Stomach (tissue), 9 donors: ENCODE data around the gene EMX1. TPM values are rescaled to one million over a fixed set of nuclear protein-coding genes. Genes with fewer than 3 reads are reported as not detected.
A peak's percentile ranks its signal among the peaks of the same experiment; 100 is the strongest.

Experiments used
- DNase-seq, 2 donors: peaks; one replicate each; pipeline versions ENCODE4 v3.0.0 to v3.0.0-alpha.2; 2013 to 2019
- H3K27ac ChIP-seq, 5 donors: fragments of 200-600 bp in 4 of 5; sonication (generic) in 4 of 5; one replicate each; pipeline ENCODE4 v1.5.1; 2013 to 2019; ENCODE audit warnings: mild to moderate bottlenecking in 1 of 5, moderate library complexity in 1 of 5
- H3K27me3 ChIP-seq, 3 donors: fragments of 200-600 bp; sonication (generic); one replicate each; pipeline ENCODE4 v1.5.1; 2017 to 2019; ENCODE audit warnings: mixed run types in 1 of 3
- H3K36me3 ChIP-seq, 4 donors: fragments of 200-600 bp; sonication (generic); 1 replicate in 3 of 4; 2 replicates in 1 of 4; pipeline ENCODE4 v1.5.1; 2016 to 2019
- H3K4me1 ChIP-seq, 4 donors: fragments of 200-600 bp; sonication (generic); one replicate each; pipeline ENCODE4 v1.5.1; 2016 to 2019
- H3K4me3 ChIP-seq, 4 donors: fragments of 200-600 bp; sonication (generic) in 3 of 4; one replicate each; pipeline ENCODE4 v1.5.1; 2016 to 2019; ENCODE audit warnings: mild to moderate bottlenecking in 1 of 4
- H3K9me3 ChIP-seq, 4 donors: fragments of 200-600 bp; sonication (generic); one replicate each; pipeline ENCODE4 v1.5.1; 2016 to 2019
- EP300 ChIP-seq: sonication (generic); formaldehyde crosslinking; IDR thresholded peaks from one replicate; pipeline ENCODE4 v1.6.1; 2017; ENCODE audit warnings: antibody characterized with exemption
- POLR2A ChIP-seq, 4 donors: fragments of 450-650 bp; IDR thresholded peaks; one replicate each; pipeline ENCODE4 v1.6.1; 2016; ENCODE audit warnings: antibody characterized with exemption in 4 of 4, control low read depth in 2 of 4, mild to moderate bottlenecking in 1 of 4, moderate library complexity in 1 of 4
- POLR2AphosphoS5 ChIP-seq, 3 donors: sonication (generic); formaldehyde crosslinking; IDR thresholded peaks; one replicate each; pipeline ENCODE4 v1.6.1; 2016; ENCODE audit warnings: antibody characterized with exemption in 3 of 3
- WGBS, 5 donors: extraction: QIAGEN DNeasy Blood & Tissue Kit in 3 of 5; methylation state at CpG; one replicate each; pipeline versions ENCODE4 v1.1.5 to v1.1.7; 2013 to 2018; 5-methylcytosine and 5-hydroxymethylcytosine counted together
- intact Hi-C: fragments of 100-400 bp; cut with DNase I; formaldehyde crosslinking; loops from one replicate; pipeline ENCODE4 v1.15.1; 2023; ENCODE audit warnings: low total_unique reads
- polyA plus RNA-seq, 3 donors: library from polyadenylated mRNA; stranded (reverse); fragments of 200-250 nt; gene quantifications; one replicate each; pipeline ENCODE4 v1.2.3, GENCODE V29; 2013
- total RNA-seq, 5 donors: library from RNA; depleted of rRNA; stranded (reverse); fragments of >200 nt; gene quantifications; one replicate each; pipeline versions ENCODE4 v1.1.0 to v1.2.3, GENCODE V29; 2014 to 2016
- TF ChIP-seq, protein P1 (sequence below), 7 experiments: fragments of 450-650 bp in 4 of 7; fragments of 200-600 bp in 3 of 7; sonication (generic) in 3 of 7; IDR thresholded peaks; one replicate each; pipeline ENCODE4 v1.5.1; 2016 to 2019; ENCODE audit warnings: antibody characterized with exemption in 7 of 7, control low read depth in 2 of 7, mild to moderate bottlenecking in 1 of 7
- donor health status: healthy with polysubstance abuse.
- donor health status: Bipolar disorder and iron deficiency.
- donor health status: healthy.

The EMX1 gene
- total and polyA plus RNA-seq, 8 donors: 0.18 to 32.1 (median 0.62) TPM; not detected in 5

DNA sequence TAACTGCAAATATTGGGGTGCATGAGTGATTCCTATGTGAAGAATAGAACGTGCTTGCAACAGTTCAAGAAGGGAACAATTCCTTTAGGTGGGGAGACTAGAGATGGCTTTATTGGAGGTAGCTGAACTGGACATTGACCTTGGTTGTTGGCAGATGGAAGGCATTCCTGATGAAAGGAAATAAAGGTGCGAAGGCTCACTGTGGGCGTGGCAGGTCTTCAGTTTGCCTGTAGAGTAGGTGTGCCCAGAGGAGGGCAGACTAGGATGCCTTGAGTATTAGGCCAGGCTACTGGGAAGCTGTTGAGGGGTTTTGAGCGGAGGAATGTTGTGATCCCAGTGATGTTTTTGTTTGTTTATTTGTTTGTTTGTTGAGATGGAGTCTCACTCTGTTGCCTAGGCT, 27.3 kb upstream of the EMX1 start:
- no peak for DNase-seq
- Histone ChIP-seq H3K36me3 (peaks cover 9 to 37% (median 24%) of the 10 kb centered on the region in 4 donors), H3K9me3 (no peaks in the 10 kb centered on the region), H3K4me1 (peaks cover 14 to 47% (median 40%) of the 10 kb centered on the region in 4 donors), H3K27ac (no peak overlapping the region), H3K27me3 (peaks cover 4 to 21% (median 11%) of the 10 kb centered on the region in 3 donors), H3K4me3 (no peak overlapping the region)
- intact Hi-C loops: loop anchor here (10.0 kb wide), 1 partner anchor 285 kb away; no protein-coding TSS in a partner anchor
- 72 to 86% (median 79%) methylated on average over 4 of the region's 4 CpGs for WGBS, 5 donors
- no peak for TF ChIP-seq EP300
- TF ChIP-seq, protein P1, sequence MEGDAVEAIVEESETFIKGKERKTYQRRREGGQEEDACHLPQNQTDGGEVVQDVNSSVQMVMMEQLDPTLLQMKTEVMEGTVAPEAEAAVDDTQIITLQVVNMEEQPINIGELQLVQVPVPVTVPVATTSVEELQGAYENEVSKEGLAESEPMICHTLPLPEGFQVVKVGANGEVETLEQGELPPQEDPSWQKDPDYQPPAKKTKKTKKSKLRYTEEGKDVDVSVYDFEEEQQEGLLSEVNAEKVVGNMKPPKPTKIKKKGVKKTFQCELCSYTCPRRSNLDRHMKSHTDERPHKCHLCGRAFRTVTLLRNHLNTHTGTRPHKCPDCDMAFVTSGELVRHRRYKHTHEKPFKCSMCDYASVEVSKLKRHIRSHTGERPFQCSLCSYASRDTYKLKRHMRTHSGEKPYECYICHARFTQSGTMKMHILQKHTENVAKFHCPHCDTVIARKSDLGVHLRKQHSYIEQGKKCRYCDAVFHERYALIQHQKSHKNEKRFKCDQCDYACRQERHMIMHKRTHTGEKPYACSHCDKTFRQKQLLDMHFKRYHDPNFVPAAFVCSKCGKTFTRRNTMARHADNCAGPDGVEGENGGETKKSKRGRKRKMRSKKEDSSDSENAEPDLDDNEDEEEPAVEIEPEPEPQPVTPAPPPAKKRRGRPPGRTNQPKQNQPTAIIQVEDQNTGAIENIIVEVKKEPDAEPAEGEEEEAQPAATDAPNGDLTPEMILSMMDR (IDR thresholded peaks at IDR 0.05): no peak
- no peak for TF ChIP-seq POLR2AphosphoS5 (IDR thresholded peaks at IDR 0.05)
- TF ChIP-seq POLR2A (IDR thresholded peaks at IDR 0.05): no peak

DNA sequence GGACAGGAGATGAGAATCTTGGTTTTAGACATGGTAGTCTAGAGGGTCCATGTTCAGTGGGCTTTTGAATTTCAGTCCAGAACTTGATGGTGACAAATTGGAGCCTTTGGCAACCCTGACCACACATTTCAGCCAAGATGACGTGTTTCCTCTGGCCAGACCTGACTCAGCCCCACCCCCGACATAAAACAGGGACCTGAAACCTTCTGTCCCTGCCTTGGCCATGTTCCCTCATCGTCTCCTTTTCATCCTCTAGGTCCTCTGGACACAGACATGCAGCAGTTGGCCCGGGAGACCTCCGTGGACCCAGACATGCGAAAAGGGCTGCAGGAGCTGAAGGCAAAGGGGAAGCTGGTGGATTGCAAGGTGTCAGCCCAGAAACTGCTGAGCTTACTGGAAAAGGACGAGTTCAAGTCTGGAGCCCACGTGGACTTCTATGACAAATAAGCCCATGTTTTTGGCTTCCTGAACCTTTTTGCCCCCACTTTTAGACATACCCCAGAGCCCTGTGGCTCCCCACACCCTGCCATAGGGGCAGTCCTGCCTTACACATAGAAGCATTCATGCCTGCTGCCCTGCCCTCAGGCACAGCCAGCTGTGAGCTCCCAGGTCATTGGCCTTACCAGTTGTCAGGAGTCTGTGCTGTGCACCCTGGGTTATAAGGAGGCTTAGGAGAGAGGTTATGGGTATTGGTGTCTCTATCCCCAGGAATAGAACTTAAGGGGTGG, 26.1 kb upstream of the EMX1 start:
- Histone ChIP-seq H3K9me3 (no peaks in the 10 kb centered on the region), H3K27me3 (peaks cover 4 to 34% (median 20%) of the 10 kb centered on the region in 3 donors), H3K4me1 (peaks cover 14 to 54% (median 52%) of the 10 kb centered on the region in 4 donors), H3K27ac (no peak overlapping the region), H3K36me3 (peaks cover 9 to 37% (median 24%) of the 10 kb centered on the region in 4 donors), H3K4me3 (no peak overlapping the region)
- intact Hi-C loops: loop anchor here (10.0 kb wide), 1 partner anchor 284 kb away; no protein-coding TSS in a partner anchor
- TF ChIP-seq POLR2A (IDR thresholded peaks at IDR 0.05) (no peak), EP300 (no peak), POLR2AphosphoS5 (IDR thresholded peaks at IDR 0.05) (no peak)
- TF ChIP-seq, protein P1 (IDR thresholded peaks at IDR 0.05): no peak
- no peak for DNase-seq
- WGBS, 5 donors: 74 to 83% (median 80%) methylated on average over 8 of the region's 8 CpGs

GRCh38 chr2:72892506-72893173, 24.7 kb upstream of the EMX1 start:
- no peak overlapping the region for H3K4me3 ChIP-seq
- H3K27me3 ChIP-seq: peaks cover 4 to 30% (median 20%) of the 10 kb centered on the region in 3 donors
- peak; percentile 80 to 91 for DNase-seq
- intact Hi-C loops: loop anchor here (10.0 kb wide), 1 partner anchor 282 kb away; no protein-coding TSS in a partner anchor
- H3K36me3 ChIP-seq: peaks cover 9 to 37% (median 24%) of the 10 kb centered on the region in 4 donors
- peaks cover 8 to 48% (median 45%) of the 10 kb centered on the region in 4 donors for H3K4me1 ChIP-seq
- no peaks in the 10 kb centered on the region for H3K9me3 ChIP-seq
- TF ChIP-seq EP300 (no peak), POLR2AphosphoS5 (IDR thresholded peaks at IDR 0.05) (peak in 1 of 3 donors; percentile 49), POLR2A (IDR thresholded peaks at IDR 0.05) (no peak)
- TF ChIP-seq, protein P1 (IDR thresholded peaks at IDR 0.05): peak in 5 of 7 experiments; percentile 56 to 74 (median 73)
- WGBS, 5 donors: 4 to 8% (median 6%) methylated on average over 10 to 11 of the region's 11 CpGs
- no peak overlapping the region for H3K27ac ChIP-seq

- peak in 1 of 2 donors; percentile 81 for DNase-seq
- no peak overlapping the region for H3K27ac ChIP-seq
- WGBS, 5 donors: 31 to 76% (median 50%) methylated on average over 9 to 15 of the region's 15 CpGs
- H3K4me1 ChIP-seq: peaks cover 0 to 38% (median 34%) of the 10 kb centered on the region in 4 donors
- H3K4me3 ChIP-seq: no peak overlapping the region
- TF ChIP-seq, protein P1 (IDR thresholded peaks at IDR 0.05): peak in 5 of 7 experiments; percentile 33 to 40 (median 39)
- no peak for TF ChIP-seq POLR2A (IDR thresholded peaks at IDR 0.05)
- no peaks in the 10 kb centered on the region for H3K9me3 ChIP-seq
- H3K36me3 ChIP-seq: peaks cover 9 to 35% (median 24%) of the 10 kb centered on the region in 4 donors
- intact Hi-C loops: loop anchor here (10.0 kb wide), 1 partner anchor 281 kb away; no protein-coding TSS in a partner anchor
- H3K27me3 ChIP-seq: peaks cover 4 to 39% (median 20%) of the 10 kb centered on the region in 3 donors
These were observed 23.6 kb upstream of the EMX1 start for GRCh38 chr2:72893594-72894319.
